Hematopoietic multipotent progenitor cell treated with erythropoietin and hydrocortisone succinate and interleukin-3 and kit ligand, for 6 days (in vitro differentiated cells): ENCODE measurements around the gene SIM1.

Source experiments
- DNase-seq: peaks from one replicate; pipeline ENCODE4 v3.0.0-alpha.2; 2015

The SIM1 gene

GRCh38 chr6:100456141-100456907, 8.4 kb downstream of the SIM1 start:
- no peak for DNase-seq

DNA sequence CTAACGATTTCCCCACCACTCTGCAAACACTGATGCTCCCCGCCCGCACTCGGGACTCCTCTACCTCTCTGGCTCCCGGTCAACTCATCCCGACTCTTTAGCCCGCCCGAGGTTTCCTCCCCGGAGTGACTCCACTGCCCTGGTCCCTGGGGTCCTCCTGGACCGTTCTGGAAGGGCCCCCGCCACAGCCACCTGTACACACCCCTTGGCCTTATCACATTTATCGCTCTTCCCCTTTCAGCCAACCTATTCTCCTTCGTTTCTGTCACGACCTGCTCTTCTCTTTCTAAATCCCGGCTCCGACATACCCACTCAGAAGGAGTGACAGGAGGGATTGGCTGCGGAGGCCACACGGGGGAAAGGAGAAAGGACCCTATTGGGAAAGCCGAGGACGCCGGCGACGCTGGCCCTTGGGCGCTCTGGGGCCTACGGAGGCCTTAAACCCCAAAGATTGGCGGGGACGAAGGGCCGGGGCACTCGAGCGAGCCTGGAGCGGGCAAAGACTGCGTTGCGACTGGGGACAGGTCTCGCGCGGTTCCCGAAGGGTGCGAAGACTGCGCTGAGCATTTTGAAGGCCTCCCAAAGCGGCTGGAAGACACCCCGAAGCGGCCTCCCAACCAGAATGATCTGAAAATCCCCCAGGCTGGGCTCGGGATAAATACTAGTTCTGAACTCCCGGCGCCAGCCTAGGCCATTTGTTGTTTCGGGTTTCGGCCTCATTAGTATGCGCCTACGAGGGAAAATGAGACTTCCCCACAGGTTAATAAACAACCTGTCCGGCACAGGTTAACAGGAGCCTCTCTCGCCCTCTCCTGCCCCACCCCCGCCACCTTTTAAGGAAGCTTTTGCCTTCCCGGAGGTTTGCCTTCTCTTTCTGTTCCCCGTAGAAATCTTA, 9.2 kb downstream of the SIM1 start:
- no peak for DNase-seq

- DNase-seq, result no peak
These were observed 10.0 kb downstream of the SIM1 start for GRCh38 chr6:100454551-100455229.

DNA sequence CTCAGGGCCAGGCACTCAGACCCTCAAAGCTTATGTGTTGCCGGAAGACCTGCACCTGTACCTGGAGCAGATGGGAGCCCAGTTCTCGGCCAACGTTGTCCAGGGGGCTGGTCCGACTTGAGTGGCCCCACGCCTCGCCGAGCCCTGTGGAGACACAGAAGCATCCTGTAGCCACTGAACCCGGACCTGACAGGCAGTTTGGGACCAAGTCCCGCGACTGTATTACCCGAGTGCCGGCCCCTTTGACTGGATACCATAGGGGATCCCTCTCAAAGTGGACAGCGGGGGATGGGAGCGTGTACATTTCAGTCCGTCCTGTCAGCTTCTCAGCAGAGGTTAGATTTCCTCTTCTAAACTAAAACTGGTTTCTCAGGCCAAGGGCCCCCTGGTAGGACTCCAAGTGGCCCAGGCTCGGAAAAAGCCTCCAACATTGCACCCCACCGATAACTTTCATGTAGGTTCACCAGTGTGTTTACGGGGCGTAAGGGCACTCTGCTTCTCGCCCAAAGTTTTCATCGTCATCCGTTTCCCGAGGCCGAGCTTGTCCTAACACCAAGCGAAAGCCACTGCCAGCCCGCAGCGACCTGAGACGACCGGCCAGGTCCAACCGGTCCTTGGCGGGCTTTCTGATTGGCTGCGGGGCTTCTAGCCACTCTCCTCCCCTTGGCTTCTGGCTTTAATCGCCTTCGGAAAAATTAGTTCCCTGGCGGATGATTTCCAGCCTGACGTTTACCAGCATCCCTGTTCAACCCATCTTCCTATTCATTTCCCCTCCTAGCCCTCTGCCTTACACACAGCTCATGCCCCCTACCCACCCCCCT, 10.8 kb downstream of the SIM1 start:
- no peak for DNase-seq

DNA sequence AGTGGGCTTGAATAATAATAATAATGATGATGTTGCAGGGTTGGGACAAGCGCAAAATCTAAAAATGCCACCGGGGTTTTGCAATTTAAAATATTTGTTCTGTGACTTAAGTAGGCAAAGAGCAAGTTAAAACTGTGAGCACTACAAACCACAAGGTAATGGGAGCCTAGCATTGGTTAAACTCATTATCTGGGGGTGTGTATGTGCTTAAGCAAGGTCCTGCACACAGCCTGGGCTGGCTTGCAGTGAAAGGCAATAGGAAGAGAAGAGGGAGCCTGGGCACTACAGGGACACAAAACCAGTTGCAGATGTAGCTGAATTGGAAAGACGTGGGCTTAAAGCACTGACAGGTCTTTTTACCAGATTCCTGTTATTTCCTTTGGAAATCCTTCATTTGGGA, 11.7 kb downstream of the SIM1 start:
- no peak for DNase-seq

- no peak for DNase-seq
These were observed 13.1 kb downstream of the SIM1 start for GRCh38 chr6:100451577-100451976.

- DNase-seq, result no peak
These were observed 15.5 kb downstream of the SIM1 start for GRCh38 chr6:100449239-100449691.

GRCh38 chr6:100447900-100448748, 16.6 kb downstream of the SIM1 start:
- no peak for DNase-seq

GRCh38 chr6:100447081-100447899, 17.4 kb downstream of the SIM1 start:
- DNase-seq, result no peak

- DNase-seq, result no peak
These were observed 18.3 kb downstream of the SIM1 start for GRCh38 chr6:100446115-100447080.

- no peak for DNase-seq
These were observed 19.2 kb downstream of the SIM1 start for GRCh38 chr6:100445512-100445911.

- DNase-seq, result no peak
These were observed 23.8 kb downstream of the SIM1 start for GRCh38 chr6:100440935-100441334.

GRCh38 chr6:100435299-100435698, 29.4 kb downstream of the SIM1 start:
- no peak for DNase-seq

DNA sequence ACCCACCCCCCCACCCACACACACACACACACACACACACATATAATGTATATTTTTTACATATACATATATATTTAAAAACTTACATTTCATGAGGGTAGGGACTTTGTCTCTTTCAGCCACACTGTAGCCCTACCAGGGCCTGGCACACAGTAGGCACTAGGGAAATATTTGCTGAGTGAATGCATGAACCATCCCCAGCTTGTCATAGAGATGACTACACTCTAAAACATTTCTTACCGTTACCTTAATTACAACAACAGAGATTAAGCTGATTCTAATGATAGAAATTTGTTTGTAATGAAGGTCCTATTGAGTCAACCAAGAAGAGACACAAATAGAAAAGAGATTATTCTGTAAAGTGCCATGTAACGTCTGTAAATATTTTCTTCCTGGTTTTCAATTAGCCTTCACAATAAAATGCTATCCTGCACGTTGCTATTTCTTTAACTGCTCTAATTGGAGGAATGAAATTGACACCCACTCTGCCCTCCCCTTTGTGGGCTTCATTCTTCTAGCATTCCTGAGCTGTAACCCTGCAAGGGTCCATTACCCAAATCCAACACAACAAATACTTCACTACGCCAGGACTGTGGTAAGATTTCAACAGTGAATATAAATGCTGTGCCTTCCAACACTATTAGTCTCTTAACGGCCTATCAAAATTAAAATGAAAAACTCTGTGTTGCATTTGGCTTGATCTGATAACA, 30.8 kb downstream of the SIM1 start:
- DNase-seq, result no peak

DNA sequence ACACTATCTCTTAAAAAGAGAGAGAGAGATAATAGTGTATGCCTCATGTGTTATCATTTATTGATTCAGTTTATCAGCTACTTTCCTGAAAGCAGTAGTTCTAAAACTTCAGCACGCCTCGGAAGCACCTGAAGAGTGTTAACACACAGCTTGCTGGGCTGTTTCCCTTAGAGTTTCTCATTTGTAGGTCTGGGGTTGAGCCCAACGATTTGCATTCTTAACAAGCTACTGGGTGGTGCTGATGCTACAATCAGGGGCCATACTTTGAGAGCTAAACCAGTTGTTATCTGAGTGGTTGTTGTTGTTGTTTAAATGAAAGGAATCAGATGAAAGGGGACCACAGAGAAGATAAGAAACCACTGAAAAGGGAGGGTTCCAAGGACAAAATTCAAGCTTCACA, 32.6 kb downstream of the SIM1 start:
- no peak for DNase-seq

DNA sequence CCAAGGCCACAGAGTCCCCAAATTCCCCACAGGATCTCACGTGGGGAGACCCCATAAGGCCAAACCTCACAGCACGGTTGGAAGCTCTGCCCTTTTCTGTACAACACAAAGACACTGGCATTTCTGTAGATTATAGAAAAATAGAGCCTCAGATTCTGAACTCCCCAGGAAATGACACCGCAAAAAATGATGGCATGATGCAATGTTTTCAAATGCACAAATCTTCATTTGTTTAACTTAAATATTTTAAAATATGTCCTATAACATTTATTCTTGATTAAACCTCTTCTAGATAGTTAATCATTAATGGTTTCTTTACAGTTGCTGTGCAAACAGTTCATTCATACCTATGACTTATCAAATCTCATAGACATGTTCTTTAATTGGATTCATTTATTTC, 33.8 kb downstream of the SIM1 start:
- no peak for DNase-seq

GRCh38 chr6:100427452-100427851, 37.3 kb downstream of the SIM1 start:
- DNase-seq, result no peak

- DNase-seq, result no peak
These were observed 37.9 kb downstream of the SIM1 start for GRCh38 chr6:100426744-100427338.
